GM10847 (cell line): Measurements from ENCODE around the gene DCUN1D3.

Source experiments
- POLR2A ChIP-seq: IDR thresholded peaks from 2 replicates; pipeline ENCODE4 v1.6.1; 2011; ENCODE audit not compliant: insufficient read length; ENCODE audit errors: extremely low read depth

DCUN1D3 gene

DNA sequence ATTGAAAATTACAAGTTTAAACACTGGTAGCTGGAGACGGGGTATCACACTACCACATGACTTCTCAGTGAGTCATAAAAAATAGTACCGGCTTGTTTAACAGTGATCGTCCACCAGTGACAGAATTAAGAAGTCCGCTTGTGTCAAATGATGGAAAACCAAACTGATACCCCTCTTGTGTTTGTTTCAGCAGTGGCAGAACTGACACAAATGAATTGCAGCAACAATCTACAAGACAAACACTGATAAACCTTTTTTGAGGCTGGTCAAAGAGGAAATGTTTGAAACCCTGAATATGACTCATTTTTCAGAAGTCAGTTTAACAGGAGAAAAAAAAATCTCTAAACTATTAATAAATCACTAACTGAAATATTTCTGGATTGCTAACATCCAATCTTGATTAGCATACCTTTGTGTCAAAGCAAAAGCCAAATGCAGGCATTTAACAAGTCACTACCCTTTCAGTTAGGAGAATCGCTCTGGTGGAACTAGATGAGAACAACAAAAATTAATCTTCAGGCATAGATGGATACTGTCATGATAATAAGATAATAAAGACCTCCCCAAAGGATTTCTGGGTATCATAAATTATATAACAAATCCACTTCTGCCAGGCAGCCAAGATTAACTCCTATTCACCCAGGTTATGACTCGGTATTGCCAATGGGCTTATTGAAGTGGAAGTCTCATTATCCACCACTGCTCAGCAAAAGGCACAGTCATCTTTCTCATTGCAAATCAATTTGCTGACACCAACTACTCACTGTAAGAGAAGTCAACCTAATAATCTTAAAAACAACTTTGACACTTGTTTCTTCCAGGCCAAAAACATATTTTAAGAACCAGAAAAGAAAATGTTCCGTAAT lies 20.8 kb downstream of the DCUN1D3 start:
- TF ChIP-seq POLR2A, result no peak

DNA sequence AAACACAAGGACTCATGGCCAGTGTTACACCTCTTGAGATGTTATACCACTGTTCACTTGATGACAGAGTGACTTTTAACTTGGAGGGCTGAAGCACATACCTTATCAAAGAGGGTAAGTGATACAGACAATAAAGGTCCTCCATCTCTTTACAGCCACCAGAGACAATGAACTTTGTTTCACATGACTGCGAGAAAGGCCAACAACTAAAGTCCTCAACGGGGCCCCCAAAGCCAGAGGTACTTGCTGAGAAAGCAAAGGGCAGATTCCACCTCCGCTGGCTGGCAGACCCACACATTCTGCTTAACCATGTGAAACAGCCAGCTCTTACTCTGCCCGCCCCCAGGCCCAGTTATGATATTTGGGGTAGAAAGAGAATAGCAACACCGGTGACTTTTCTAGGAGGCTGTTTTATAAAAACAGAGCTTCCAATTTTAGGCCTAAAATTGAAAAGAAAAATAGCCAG lies 21.4 kb downstream of the DCUN1D3 start:
- TF ChIP-seq POLR2A, result no peak

DNA sequence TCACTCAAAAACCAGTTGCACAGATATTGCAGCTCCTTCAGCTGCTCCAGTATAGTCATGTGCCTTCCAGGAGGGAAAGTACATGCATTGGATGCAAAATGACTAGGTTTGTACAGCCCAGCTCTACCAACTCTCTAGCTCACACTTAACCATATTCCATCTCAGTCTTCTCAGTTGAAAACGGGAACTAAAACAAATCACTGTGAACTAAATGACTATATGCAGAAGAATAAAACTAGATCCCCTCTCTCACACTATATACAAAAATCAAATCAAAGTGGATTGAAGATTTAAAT lies 24.9 kb downstream of the DCUN1D3 start:
- no peak for TF ChIP-seq POLR2A

DNA sequence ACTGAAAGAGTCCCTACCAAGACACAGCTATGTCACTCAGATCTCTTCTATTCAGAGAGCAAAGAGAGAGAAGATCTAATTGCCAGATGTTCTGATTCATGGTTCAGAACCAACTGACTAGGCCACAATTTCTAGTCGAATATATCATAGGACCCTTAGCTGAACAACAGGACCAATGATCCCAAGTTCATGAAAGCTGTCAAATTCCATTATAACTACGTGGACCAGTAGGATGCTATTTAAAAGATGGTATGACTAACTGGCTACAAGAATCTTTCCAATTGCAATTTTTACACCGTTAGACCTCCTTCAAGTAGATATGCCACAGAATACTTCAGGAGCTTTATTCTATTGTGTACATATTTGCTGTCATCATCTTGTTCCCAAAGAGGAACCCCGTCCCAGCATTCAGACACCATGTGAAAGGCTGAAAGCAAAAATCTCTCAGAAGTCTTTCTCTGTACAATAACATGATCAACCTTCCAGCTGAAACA lies 26.0 kb downstream of the DCUN1D3 start:
- no peak for TF ChIP-seq POLR2A

DNA sequence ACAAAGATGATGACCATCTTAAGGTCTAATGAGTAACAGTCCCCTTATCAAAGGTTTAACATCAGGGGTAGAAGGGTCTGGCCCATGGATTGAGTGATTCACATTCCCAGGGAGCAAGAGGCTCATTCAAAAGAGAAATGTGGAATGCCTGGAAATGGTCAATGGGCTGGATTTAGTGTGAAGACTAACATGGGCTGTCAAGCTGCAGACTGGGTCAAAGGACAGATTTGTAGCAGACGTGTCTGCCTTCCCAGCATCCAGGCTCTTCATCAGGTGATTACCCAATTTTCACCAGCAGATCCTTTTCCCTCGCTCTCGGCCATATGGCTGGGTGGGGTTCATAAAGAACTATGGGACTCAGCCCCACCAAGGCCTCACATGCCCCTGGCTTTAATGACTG lies 26.8 kb downstream of the DCUN1D3 start:
- no peak for TF ChIP-seq POLR2A

DNA sequence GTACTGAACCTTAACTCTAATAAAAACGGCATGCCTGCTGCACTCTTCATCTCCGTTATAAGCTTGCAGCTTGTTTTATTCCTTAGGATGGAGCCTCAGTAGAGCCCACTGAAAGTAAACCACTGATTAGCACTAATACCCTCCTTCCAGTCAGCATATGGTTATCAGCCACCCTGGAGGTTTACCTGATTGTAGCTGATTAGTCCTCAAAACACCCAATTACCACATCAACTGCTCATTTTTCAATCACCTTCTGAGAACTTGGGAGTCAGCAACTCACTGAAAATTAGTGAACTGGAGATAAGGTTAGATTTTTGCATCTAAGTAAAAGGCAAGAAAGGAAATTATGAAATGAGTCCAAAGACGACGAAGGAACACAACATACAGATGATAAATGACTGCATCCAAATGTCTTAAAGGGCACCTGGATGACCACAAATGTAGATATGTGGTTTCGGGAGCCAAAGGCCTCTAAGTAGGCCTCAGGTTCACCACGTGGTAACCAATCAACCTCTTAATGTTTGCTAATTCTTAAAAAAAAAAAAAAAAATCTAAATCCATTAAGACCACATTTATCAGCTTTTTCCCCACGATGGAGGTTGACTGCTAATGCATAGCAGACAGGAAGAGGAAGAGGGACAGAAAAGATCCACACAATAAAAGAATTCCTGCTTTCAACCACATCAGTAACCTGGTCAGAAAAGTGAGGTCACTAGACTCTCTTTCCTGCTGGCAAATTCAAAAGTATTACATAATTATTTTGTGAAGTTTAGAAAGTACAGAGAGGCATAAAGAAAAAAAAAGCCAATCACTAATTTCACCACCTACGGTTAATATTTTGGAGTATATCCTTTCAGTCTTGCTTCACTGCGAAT lies 28.0 kb downstream of the DCUN1D3 start:
- TF ChIP-seq POLR2A, result no peak

DNA sequence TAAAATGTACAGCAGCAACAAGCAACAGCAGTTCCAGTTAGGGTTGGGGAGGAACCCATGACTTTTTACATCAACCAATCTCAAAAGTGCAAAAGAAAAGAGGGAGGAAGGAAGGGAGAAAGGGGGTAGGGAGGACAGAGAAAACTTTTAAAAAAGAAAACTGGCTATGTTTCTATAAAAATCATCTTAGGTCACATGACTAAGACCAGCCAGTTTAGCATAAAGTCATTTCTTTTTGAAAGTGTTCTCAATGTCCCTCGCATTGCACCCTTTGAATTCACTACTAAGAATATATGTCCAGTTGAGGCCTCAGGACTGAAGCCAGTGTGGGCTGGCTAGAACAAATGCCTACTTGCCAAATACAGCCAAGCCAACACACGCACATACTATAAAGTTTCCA lies 28.9 kb downstream of the DCUN1D3 start:
- TF ChIP-seq POLR2A, result no peak

DNA sequence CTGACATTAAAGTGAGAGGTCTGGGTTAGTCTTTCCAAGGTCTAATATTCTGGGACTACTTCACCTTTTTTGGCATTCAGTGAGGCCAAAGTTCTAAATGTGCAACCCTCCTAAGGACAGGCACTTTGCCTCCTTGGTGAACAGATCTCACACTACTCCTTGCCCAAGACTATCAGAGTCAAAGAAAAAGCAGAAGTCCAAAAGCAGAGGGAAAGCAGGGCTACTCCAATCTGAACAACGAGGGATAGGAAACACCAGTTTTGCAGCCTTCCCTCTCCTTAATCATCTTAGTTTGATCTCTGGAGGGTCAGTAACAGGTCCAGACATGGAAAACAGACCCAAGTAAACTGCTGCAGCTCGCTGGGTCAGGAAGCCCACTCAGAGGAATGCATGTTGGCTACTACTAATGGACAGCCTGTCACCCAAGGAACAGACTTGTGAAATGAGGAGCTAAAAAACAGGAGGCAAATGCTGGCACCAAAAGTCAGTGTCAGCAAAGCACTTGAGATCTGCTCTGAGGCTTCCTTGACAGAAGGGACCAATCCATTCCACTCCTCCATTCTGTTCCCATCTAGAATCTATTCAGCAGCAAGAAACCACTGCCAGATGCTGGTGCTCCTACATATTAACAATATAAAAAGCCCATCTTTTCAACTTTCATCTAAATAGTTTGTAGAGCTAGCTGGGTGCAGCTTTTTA lies 29.9 kb downstream of the DCUN1D3 start:
- no peak for TF ChIP-seq POLR2A

DNA sequence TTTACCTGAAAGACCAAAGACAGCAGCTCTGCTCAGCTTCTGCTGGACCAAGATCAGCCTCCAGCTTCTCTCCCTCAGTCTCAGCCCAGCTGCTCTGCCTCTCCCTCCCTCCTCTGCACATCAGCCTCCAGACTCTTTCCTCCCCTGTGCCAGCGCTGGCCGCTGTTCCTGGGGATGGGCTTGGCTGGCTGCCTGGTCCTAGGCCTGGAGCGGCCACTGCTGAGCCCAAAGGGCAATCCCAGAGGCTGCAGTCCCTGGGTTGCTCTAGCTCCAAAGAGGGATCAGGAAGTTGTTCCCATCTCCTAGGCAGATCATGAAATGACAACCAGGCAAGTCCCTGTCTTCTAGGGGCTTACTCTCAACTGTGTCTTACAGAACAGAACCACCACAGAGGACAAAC lies 31.3 kb downstream of the DCUN1D3 start:
- TF ChIP-seq POLR2A, result no peak

DNA sequence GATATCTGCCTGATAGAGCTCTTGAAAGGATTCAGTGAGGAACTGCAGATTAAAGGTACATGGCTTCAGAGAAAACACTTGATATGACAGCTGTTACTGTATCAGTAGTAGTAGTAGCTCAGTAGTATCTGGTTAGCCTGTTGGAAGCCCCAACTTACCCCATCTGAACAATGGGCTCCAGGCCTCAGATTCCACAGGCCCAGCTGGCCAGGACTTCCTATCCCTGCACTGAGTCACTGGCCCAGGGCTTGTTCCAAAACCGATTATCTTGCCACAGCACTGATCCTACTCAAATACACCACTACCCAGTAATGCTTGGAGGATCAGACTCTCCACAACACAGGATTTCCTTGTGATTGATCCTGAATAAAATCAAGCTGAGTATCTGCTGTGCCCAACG lies 32.6 kb downstream of the DCUN1D3 start:
- no peak for TF ChIP-seq POLR2A

DNA sequence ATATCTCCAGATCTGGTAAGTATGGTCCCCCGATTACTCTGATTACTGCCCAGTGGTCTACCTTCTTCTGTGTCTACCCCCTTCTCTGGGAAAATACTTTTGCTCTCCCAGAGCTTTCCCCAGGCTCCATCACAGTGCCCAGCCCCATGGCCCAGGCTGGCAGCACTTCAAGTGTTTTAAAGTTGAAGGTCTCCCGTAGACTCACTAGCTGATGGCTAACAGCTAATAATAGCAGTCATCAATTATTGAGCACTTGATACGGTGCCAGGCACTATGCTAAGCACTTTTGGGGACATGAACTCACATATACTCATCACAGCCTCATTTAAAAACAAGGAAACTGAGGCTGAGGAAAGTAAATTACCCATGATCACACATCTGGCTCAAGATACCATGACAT lies 33.4 kb downstream of the DCUN1D3 start:
- TF ChIP-seq POLR2A, result no peak

DNA sequence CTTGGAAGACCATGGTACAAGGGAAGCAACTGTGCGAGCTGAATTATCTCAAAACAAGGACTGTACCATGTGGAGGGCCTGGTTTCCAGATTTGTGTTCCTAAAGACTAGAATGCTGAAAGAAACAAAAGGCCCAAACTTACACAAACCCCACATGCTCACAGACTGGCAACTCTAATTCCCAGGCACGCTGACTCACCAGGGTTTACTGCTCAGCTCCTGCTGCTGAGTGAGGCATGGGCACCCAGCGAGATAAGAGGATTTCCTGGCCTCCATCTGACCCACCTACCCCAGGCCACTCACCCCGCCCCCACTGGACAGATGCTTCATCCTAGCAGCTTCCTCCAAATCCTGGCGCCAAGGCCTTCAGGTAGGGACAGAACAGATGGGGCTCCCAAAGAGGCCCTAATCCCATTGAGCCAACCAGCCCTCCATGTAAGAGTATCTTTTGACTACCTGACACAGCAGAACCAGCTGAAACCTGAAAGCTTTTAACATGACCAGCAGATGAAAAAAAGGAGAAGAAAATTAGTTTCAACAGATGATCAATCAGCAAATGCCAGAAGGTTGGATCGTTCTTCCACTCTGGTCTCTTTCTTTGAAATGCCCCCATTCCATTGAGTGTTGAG lies 33.9 kb downstream of the DCUN1D3 start:
- TF ChIP-seq POLR2A, result no peak

DNA sequence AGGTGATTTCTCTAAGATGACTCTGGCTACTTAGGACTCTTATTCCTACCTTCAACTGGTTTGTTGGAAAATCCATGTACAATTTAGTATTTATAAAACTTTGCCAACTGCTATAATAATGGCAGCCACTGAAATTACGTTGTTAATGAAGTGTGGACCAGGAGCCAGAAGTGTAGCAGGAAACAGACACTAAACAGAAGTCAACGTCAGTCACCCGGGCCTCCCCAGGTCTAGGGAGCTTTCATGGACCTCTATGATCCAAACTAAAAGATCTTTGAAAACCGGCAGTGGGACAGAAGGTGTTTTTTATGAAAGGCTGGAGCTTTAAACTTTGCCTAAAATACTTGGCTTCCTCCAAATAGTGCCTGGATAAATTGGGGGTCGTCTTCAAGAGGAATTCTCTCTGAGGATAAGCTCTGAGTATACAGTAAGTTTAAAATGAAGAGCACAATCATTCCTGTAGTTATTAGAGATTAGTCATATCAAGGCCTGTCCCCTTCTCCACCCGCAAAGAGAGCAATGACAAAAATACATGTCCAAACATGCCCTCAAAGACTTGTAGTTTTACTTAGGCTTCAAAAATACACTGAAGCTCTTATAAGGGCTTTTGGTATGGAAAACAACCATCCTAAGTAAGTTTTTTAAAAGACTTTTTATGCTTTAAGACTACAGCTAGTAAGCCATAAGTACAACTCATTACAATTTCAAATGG lies 34.6 kb downstream of the DCUN1D3 start:
- TF ChIP-seq POLR2A, result no peak

DNA sequence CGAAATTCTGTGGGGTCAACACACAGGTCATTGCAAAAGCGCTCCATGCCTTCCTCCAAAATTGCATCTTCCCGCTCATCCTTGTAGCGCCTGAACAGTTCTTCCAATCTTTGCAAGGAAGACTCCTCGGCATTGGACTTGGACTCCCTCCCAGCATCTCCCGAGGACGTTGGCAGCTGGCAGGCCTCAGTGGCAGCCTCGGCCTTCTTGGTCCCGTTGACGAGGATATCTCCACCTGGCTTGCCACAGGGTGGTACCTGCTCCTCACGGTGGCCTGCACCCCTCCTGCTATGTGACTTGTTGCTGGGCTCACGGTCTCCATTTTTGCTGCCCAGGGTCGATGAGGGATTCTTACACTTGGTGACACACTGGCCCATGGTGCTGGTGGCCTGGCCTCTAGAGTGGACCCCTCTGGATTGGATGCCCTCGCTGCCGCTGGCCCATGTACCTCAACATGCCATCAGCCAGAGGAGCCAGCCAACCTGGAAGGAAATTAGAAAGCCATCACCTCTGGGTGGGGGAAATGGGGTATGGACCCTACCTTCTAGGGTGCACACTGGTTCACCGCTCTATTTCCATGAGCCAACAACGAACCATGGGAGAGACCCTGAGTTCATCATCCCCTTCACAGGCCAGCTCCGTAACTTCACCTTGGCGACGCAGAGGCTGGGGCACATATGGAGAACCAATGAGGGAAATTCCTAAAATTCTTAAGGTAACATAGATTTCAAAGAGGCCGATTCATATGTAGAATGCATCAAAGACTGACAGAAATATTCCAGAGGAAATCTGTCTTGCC lies 37.8 kb downstream of the DCUN1D3 start:
- TF ChIP-seq POLR2A, result no peak
